KOPT-K1 (cell line): Measurements from ENCODE around the gene CNPY4.
A peak's percentile ranks its signal among the peaks of the same experiment; 100 is the strongest.

Experiments
- H3K27ac ChIP-seq: fragments of 200-600 bp; sonication (generic); 2 replicates; pipeline ENCODE4 v1.5.1; 2016; ENCODE audit warnings: antibody characterized with exemption, mild to moderate bottlenecking, low read depth, low read length; ENCODE audit not compliant: poor library complexity, severe bottlenecking
- H3K36me3 ChIP-seq: fragments of 200-600 bp; sonication (generic); 2 replicates; pipeline ENCODE4 v1.5.1; 2017; ENCODE audit warnings: antibody characterized with exemption, mild to moderate bottlenecking, low read length, moderate library complexity; ENCODE audit not compliant: insufficient read depth
- H3K9me3 ChIP-seq: fragments of 200-600 bp; sonication (generic); 2 replicates; pipeline ENCODE4 v1.5.1; 2017; ENCODE audit warnings: antibody characterized with exemption, low read length, mild to moderate bottlenecking; ENCODE audit not compliant: insufficient read depth, poor library complexity, severe bottlenecking

Gene CNPY4

DNA sequence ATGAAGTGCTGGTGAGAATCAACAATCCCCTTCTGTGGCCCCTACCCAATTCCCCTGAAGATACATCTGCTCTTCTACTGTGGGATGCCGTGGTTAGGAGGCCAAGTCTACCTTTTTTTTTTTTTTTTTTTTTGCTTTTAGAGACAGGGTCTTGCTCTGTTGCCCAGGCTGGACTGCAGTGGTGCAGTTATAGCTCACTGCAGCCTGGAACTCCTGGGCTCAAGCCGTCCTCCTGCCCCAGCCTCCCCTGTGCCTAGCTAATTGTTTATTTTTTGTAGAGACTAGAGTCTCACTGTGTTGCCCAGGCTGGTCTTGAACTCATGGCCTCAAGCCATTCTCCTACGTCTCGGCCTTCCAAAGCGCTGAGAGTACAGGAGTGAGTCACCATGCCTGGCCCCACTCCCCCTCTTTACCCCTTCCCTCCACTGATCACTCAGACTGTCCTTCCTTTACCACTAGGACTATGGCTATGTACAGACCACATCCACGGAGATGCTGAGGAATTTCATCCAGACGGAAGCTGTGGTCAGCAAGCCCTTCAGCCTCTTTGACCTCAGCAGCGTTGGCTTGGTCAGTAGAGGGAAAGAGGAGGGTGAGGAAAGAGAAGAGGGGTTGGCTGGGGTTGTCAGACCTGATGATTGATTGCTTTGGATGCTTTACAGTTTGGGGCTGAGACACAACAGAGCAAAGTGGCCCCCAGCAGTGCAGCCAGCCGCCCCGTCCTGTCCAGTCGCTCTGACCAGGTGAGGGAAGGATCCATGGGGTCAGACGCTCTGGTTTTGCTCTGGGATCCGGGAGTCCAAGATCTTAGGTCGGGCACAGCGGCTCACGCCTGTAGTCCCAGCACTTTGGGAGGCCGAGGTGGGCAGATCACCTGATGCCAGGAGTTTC, 16.2 kb upstream of the CNPY4 start:
- Histone ChIP-seq H3K36me3 (peaks cover 69% of the 10 kb centered on the region), H3K27ac (peak overlapping the region; percentile 100)

DNA sequence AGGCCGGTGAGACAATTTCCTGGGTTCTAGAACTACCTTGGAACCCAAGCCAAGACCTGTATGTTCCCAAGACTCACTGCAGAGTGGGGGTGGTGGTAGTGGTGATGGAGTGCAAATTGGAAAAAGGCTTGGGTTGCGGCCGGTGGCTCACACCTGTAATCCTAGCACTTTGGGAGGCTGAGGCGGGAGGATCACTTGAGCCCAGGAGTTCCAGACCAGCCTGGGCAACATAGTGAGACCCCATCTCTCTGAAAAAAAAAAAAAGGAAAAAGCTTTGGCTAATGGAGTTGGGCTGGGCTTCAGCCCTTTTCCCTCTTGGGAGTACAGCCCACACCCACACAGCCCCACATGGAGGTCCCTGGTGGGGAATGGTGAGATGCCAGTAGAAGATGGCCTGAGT, 13.9 kb upstream of the CNPY4 start:
- Histone ChIP-seq H3K27ac (no peak overlapping the region), H3K36me3 (peaks cover 72% of the 10 kb centered on the region), H3K9me3 (no peaks in the 10 kb centered on the region)

More for the DNA sequence above, 16.2 kb upstream of the CNPY4 start:
- H3K9me3 ChIP-seq = no peaks in the 10 kb centered on the region

DNA sequence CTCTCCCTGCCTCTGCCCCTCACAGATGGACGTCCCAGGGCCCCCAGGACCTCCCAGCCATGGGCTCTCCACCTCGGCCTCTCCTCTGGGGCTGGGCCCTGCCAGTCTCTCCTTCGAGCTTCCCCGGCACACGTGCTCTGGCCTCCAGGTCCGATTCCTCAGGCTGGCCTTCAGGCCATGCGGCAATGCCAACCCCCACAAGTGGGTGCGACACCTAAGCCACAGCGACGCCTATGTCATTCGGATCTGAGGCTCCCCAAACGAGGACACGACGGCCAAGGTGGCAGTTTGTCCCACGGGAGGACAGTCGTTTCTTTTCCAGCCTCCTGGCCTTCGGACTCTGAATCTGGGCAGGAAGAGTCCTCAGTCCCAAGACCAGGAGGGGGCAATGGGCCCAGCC, 12.8 kb upstream of the CNPY4 start:
- no peak overlapping the region for H3K27ac ChIP-seq
- no peaks in the 10 kb centered on the region for H3K9me3 ChIP-seq
- H3K36me3 ChIP-seq = peaks cover 83% of the 10 kb centered on the region

DNA sequence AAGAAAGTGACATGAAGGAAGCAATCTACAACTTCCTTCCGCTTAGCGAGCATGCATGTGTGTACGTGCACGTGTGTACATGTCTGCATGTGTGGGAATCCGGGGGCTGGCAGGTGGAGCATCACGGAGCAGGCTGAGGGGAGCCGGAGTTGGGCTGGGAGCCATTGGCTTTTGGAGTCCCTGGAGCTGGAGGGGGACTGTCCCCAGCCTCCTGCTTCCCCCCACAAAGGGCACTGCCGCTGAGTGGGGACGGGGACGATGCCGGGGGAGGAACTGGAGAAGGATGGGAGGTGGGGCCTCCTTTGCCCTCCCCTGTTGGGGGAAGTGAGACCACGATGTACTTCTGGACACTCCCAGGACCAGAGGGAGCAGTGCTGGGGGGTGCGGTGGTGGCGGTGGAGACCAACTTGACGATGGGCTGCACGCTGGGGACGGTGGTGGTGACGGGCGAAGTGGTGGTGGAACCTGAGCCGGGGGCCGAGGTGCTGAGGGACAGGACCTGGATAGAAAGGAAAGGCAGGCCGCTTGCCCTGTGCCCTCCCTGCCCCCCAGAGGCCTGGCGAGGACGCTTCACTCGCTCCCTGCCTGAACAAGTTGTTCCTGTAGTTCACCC, 12.2 kb upstream of the CNPY4 start:
- H3K36me3 ChIP-seq = peaks cover 89% of the 10 kb centered on the region

DNA sequence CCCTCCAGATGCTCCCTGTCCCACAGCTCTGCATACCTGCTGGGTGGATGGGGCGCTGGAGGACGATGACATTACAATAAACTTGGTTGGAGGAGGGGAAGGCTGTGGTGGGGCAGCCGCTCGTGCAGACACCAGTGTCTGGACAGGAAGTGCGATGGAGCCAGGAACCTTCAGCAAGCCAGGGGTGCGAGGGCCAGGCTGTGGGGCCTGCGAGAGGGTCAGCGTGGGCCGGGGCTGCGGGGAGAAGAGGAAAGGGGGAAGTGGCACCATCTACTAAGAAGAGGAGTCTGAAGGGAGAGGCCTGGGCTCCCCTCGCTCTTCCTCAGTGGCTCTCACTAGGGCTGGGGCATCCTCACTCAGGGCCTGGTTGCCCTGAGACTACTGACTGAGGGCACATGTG, 11.5 kb upstream of the CNPY4 start:
- Histone ChIP-seq H3K27ac (no peak overlapping the region), H3K36me3 (peaks cover 96% of the 10 kb centered on the region), H3K9me3 (no peaks in the 10 kb centered on the region)

More for the DNA sequence above, 12.2 kb upstream of the CNPY4 start:
- Histone ChIP-seq H3K9me3 (no peaks in the 10 kb centered on the region), H3K27ac (no peak overlapping the region)

DNA sequence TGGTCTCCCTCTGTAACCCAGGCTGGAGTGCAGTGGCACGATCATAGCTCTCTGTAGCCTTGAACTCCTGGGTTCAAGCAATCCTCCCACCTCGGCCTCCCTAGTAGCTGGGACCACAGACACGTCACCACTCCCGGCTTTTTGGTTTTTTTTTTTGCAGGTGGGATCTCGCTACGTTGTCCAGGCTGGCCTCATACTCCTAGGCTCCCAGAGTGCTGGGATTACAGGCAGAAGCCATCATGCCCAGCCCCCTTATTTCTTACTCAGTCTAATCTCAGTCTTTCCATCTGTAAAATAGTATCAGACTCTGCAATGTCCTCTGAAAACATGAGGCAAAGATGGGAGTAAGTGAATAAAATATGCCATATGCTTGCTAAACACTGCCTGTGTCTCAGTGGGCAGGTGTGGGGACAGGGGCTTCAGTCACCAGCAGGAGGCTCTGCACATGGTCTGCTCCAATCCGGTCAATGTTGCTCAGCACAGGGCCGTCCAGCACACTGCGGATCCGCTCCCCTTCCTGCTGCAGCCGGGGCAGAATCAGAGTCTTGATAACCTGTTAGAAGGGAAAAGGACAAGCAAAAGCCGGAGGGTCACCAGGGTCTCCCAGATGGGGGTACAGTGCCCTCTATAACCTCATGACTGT, 9.8 kb upstream of the CNPY4 start:
- Histone ChIP-seq H3K9me3 (no peaks in the 10 kb centered on the region), H3K36me3 (peaks cover 99% of the 10 kb centered on the region), H3K27ac (no peak overlapping the region)

DNA sequence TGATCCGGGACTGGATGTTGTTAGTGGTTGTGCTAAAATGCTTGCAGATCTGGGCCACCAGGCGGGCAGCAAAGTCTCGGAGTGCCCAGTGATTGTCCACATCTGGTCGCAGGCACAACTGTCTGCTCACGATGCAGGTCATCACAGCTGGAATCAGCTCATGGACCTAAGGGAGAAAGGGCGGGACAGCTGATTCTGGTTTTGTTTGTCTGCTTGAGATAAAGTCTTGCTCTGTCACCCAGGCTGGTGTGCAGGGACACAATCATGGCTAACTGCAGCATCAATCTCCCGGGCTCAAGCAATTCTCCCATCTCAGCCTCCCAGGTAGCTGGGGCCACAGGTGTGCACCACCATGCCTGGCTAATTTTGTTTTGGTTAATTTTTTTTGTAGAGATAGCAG, 8.3 kb upstream of the CNPY4 start:
- Histone ChIP-seq H3K9me3 (no peaks in the 10 kb centered on the region), H3K27ac (no peak overlapping the region), H3K36me3 (peaks cover 97% of the 10 kb centered on the region)

DNA sequence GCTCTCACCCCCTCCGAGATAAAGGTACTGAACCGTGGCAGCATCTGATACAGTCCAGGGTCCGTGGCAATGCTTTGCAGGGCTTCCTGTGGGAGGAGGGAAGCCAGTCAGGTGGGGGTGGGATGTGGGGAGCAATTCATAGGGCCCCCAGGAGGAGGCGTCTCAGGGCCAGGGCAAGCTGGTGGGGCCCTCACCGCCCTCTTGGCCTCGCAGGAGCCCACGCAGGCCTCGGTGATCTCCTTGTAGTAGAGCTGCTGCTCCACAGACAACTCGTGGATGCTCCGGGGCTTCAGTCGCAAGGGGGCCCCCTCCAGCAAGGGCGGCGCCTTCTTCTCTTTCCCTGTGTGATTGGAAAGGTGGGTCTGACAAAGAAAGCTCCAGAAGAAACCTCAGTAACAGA, 7.5 kb upstream of the CNPY4 start:
- H3K9me3 ChIP-seq = no peaks in the 10 kb centered on the region
- H3K36me3 ChIP-seq = peaks cover 90% of the 10 kb centered on the region
- H3K27ac ChIP-seq = no peak overlapping the region

DNA sequence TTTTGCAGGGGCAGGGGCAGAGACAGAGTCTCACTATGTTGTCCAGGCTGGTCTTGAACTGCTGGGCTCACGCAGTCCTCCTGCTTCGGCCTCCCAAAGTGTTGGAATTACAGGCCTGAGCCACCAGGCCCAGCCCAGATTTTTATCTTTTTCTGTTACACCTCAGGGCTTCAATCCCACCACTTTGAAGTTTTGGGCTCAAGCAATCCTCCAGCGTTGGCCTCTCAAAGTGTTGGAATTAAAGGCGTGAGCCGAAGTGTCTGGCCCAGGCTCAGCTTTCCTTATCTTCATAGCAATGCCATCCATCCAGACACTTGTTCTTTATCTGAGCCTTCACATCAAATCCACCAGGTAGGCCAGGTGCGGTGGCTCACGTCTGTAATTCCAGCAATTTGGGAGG, 4.4 kb upstream of the CNPY4 start:
- Histone ChIP-seq H3K27ac (no peak overlapping the region), H3K36me3 (peaks cover 60% of the 10 kb centered on the region), H3K9me3 (no peaks in the 10 kb centered on the region)

DNA sequence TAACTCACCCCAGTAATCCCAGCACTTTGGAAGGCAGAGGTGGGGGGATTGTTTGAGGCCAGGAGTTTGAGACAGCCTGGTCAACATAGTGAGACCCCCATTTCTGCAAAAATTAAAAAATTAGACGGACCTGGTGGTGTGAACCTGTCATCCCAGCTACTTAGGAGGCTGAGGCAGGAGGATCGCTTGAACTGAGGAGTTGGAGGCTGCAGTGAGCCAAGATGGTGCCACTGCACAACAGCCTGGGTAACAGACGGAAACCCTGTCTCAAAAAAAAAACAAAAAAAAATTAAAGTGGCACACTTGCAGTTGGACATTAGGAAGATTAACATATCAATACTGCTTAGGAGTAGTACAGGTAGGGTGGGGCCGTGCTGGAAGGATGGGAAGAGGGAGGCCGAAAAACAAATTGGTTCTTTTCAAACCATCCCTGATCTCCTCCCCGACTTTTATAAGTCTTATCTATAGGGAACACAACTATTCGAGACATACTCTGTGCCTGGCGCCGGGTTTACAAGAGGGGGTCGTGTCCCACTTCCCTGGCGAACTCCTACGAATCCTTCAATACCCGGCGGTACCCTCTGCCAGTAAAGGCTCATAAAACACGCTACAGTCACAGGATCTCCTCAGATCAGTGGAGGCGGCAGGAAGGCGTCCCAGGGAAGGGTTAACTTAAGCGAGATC, 904 bp upstream of the CNPY4 start:
- Histone ChIP-seq H3K27ac (peak overlapping the region; percentile 66), H3K9me3 (no peaks in the 10 kb centered on the region), H3K36me3 (peaks cover 25% of the 10 kb centered on the region)

DNA sequence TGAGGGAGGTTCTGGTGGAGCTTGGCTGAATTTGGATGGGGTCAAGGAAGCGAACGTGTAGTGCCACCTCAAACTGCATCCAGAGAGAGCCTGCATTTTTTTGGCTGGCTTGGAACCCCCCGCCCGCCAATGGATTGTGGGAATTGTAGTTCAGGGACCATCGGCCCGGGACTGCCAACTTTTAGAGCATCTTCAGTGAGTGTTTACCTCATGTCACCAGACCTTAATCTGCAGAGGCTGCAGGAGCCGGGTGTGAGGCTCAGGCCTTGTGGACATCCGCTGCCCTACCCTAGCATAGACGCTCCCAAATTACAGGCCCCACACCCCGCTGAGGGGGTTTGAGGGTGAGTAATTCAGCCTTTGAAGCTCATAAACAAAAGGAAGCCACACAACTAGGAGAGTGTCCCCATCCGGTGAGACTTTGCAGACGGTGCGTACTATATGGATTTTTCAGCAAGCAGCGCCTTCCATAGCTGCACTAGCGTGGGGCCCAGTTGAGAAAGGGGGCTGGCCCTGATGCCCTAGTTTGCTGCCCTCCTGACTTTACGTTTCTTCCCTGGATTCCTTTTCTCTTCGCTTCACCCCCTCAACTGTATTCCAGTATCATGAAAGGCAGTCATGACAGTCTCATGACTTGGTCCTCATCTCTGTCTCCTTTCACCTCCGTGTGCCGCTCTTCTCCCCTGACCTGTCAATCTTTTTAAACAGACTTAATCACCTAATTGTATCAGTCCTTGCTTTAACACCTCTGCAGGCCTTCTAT, 717 bp downstream of the CNPY4 start:
- H3K9me3 ChIP-seq = no peaks in the 10 kb centered on the region
- H3K27ac ChIP-seq = peak overlapping the region; percentile 66
- H3K36me3 ChIP-seq = peaks cover 19% of the 10 kb centered on the region; the same call in 1 of the 2 replicates

DNA sequence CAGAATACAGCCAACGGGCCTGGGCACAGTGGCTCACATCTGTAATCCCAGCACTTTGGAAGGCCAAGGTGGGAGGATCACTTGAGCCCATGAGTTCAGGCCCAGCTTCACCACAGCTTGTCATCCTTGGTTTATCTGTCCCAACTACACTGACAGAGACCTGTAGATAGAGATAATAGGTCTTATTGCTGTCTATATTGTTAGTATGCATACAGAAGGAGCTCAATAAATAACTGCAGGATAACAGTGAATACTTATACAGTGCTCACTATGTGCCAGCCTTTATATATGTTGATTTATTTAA, 1.3 kb downstream of the CNPY4 start:
- H3K36me3 ChIP-seq = peaks cover 16% of the 10 kb centered on the region; the same call in 1 of the 2 replicates
- peak overlapping the region; percentile 66 for H3K27ac ChIP-seq
- no peaks in the 10 kb centered on the region for H3K9me3 ChIP-seq

DNA sequence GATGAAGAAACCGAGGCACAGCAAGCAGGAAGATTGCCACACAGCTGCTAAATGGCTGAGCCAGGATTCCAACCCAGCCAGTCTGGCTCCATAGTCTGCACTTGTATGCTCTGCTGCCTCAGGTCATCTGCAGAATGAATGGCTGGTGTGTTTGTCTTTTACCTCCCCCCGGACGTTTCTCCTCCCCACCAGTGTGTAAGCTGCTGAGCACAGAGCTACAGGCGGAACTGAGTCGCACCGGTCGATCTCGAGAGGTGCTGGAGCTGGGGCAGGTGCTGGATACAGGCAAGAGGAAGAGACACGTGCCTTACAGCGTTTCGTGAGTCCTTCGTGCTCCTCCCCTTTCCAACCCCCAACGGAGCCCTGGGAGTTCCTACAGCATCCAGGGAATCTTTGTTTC, 2.6 kb downstream of the CNPY4 start:
- Histone ChIP-seq H3K27ac (no peak overlapping the region), H3K36me3 (peaks cover 11% of the 10 kb centered on the region; the same call in 1 of the 2 replicates), H3K9me3 (no peaks in the 10 kb centered on the region)

DNA sequence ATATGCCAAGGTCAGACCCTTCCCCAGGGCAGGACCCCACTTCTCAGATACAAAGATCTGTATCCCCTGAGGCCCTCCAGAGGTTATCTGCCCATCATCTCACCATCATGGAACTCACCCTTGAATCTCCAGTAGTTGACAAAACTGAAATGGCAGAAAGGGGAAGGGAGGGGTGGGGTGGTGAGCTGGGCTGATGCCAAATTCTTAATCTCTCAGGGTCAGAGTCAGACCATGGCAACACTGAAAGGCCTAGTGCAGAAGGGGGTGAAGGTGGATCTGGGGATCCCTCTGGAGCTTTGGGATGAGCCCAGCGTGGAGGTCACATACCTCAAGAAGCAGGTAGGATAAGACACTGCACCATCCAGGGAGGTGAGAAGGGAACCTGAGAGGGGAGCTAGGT, 3.1 kb downstream of the CNPY4 start:
- no peaks in the 10 kb centered on the region for H3K9me3 ChIP-seq
- peaks cover 11% of the 10 kb centered on the region; the same call in 1 of the 2 replicates for H3K36me3 ChIP-seq
- H3K27ac ChIP-seq = no peak overlapping the region
